ENCODE data around the gene CERKL.

The CERKL gene

DNA sequence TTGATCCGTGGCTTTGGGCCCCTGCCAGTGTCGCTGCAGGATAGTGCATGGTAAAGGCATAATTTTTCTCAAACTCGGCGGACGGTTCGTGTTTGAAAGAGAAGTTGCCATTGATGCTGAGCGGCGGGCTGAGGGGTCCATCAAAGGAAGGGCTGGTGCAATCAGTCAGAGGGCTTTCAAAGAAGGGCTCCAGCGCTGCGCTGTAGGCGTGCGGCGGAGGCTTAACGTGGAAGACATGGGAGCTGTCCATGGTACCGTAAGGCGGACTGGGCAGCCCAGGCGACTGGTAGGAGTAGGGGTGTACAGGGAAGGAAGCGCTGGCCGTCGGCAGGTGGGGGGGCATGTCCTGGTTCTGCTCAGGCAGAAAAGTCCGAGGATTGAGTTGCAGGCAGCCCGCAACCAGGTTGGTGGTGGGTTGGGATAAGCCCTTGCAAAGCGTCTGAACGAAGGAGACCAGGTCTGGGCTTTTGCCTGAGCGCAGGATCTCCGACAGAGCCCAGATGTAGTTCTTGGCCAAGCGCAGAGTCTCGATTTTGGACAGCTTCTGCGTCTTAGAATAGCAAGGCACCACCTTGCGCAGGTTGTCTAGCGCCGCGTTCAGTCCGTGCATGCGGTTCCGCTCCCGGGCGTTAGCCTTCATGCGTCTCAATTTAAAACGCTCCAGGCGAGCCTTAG, 21.1 kb upstream of the CERKL start:
- peak; percentile 26 for DNase-seq (ENCODE audit: low spot score)

DNA sequence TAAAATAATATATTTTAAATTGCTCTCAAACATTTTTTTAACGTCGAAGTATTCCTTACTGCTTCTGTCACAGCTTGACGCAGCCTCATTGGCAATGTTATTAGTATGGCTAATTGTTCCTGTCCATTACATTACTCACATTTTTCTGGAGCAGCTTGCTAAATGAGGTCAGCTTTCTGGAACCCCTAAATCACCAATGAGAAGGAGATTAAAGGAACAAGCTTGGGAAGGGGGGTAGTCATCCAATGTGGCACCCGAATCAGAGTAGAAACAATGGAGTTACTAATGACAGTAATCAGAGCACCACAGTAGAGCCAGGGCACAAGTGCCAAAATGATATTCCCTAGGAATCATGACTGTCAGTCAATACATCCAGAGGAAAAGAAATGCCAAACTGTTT, 18.3 kb upstream of the CERKL start:
- DNase-seq (ENCODE audit: low spot score) = no peak

DNA sequence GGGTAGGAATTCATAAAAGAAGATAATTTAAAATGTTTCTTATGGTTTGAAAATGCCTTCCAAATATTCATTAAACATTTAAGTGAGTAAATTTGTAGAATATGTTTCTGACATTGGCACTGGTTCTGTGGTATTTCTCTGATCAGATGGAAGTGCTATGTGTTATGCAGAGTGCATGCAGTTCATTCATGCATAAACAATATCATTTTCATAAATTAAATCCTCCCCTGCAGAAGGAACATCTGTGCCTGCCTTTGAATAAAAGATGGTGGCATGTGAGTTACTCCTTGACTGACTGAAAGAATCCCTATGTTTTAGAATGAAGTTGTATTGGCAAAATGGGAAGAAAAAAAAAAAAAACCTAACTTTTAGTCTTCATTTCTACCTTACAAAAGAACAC, 17.6 kb upstream of the CERKL start:
- DNase-seq (ENCODE audit: low spot score) = no peak

DNA sequence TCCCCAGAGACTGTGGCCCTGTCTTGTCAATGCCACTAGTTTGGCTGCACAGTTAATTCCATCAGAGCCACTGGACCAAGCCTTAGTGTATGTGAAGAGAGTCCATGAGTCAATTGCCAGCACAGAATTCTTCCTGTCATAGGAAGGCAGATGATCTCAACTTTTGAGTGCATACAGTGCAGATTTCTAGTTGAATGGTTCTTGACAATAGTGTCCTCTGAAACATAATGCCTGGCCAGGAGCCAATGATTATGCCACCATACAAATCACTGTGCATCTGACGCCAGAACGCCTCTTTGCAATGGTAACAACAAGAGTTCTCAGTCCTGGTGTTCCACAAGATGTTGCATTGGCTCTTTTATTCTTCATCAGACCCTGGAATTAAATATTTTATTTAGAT, 16.3 kb upstream of the CERKL start:
- DNase-seq (ENCODE audit: low spot score) = no peak

DNA sequence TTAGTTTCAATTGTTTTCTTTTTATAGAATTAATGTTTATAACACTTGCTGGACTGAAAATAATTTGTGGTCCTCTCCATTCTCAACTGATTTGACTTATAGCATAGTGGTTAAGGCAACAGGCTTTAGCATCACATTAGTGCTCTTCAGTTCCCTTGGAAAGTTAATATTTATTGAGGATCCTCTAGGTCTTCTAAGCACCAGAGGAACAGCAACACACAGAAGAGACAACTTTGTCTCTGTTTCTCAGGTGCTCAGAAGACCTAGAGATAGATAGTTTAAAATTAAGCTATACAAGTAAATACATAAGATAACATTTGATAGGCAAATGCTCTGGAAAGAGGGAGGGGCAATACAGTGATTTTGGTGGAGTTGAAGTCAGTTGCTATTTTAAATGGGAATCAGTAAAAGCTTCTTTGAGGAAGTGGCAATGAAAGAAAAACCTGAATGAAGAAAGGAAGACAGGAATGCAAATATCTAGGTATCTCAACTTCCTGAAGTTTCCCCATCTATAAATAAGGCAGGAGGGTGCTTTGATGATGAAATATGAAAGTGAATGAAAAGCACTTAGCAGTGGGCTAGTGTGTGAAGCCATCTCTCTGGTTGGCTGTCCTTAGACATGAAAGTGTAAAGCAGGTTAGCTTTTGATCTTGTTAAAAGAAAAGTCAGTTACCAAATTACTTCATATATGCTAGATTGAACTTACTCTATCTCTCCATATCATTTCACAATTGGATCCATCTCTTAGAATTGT, 15.5 kb upstream of the CERKL start:
- no peak for DNase-seq (ENCODE audit: low spot score)

DNA sequence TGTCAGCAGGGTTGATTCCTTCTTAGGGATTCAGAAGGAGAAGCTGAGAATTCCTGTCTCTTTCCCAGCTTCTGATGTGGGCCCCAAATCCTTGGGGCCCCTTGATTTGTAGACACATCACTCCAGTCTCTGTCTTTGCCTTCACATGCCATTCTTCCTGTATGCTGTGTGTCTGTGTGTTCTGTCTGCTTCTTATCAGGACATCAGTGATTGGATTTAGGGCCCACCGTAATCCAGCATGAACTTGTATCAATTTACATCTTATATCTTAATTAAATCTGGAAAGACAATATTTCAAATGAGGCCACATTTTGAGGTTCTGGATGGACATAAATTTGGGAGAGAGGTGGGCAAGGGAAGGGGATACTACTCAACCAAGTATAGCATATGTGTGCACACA, 13.7 kb upstream of the CERKL start:
- no peak for DNase-seq (ENCODE audit: low spot score)

DNA sequence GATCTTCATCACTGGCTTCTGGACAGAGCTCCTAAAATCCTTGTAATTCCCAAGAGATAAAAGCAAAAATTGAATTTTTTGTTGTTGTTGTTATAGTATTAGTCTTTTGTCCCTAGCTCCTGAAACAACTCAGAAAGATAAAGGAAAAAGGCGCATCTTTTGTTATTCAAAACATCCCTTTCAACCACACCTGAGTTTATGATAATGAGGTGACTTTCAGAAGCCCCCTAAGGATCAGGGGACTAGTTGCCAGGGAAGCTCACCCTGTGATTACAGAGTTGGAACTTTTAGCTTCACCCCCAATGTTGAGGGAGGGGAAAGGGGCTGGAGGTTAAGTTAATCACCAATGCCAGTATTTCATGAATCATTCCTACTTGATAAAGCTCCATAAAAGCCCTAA, 10.3 kb upstream of the CERKL start:
- DNase-seq (ENCODE audit: low spot score) = no peak

DNA sequence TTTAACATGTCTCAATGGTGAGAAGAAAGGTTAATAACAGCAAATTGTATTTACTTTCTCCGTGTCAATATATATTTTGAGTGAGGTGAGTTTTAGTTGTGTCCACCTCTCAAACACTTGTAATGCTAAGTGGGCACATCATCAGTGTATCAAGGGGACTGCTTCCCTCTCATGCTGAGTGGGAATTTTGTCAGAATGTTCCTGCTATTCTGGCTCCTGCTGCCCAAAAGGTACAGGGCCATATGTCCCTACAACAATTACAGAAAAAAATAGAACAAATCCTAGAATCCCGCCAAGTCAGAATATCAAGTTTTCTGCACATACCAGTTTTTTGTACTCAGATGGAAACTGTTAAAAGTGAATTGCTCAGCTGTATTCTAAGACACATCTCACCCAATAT, 5.4 kb upstream of the CERKL start:
- no peak for DNase-seq (ENCODE audit: low spot score)

DNA sequence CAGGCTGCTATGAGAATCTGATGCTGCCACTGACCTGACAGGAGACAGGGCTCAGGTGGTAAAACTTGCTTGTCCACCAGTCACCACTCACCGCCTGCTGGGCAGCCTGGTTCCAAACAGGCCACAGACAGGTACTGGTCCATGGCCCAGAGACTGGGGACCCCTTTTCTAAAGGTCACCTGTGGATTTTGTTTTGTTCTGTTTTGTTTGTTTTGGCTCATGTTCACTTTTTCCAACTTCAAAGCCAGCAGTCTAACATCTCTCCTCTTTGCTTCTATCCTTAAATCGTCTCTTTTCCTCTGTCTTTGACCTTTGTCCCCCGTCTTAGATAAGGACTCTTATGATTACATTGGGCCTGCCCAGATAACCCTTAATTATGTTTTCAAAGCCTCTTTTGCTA, 3.3 kb upstream of the CERKL start:
- DNase-seq (ENCODE audit: low spot score) = no peak

DNA sequence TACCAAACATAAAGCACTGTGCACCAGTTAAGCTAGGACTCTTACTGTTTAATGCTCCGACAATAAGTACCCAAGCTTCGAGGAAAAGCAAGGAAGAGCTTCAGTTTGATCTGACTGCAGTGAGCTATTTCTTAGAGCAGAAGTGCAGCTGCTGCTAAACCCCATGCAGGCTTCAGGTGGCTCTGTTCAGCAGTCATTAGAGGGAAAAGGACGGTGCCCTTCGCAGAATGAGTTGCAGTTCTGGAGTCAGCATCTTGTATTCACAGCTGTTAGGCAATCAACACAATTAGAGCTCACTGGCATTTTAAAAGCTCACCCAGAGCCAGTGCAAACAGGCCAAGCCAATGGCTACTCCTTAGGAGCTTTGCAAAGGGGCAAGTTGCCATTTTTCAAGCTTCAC, 1.5 kb upstream of the CERKL start:
- no peak for DNase-seq (ENCODE audit: low spot score)

DNA sequence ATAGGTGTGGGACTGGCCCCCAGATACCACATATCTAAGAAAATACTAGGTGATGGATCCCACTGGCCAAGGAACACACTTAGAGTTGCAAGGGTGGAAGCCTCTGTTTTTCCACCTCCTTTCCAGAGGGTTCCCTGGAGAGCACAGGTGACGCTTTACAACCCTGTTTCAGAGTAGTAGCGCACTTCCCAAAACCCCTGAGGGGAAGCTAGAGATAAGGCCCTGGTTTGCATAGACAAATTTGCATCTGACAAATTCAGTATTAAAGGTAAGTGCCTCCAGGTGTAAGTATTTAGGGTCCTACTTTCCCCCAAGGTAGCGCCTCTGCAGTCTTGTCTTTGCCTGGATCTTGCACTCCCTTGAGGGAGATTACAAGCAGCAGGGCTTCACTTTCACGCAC, 474 bp upstream of the CERKL start:
- DNase-seq (ENCODE audit: low spot score) = no peak

DNA sequence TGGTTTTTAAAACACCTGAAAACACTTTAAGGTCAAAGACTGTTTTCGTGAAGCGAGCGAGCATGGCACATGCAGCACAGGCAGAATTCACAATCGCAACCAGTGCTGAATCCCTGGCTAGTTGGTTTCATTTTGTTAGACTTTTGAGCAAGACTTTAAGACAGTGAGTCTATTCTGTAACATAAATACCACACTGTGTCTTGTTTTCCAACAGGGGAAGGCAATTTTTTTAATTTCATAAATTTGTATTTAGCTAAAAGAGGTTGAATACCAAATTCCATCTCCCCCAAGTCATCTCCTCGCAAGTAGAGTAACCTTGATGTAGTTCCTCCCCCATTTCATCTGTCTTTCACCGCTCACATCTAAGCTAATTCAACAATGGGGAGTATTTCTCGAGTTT, 1.4 kb downstream of the CERKL start:
- DNase-seq (ENCODE audit: low spot score) = no peak

DNA sequence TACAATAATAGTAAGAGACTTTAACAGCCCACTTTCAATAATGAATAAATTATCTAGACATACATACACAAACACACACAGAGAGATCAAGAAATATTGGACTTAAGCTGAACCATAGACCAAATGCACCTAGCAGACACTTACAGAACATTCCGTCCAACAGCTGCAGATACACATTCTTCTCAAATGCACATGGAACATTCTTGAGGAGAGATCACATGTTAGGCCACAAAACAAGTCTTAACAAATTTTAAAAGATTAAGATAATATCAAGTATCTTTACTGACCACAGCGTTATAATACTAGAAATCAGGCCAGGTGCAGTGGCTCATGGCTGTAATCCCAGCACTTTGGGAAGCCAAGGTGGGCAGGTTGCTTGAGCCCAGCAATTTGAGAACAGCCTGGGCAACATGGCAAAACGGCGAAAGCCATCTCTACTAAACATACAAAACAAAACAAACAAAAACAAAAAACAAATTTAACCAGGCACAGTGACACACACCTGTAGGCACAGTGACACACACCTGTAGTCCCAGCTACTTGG, 7.4 kb downstream of the CERKL start:
- no peak for DNase-seq (ENCODE audit: low spot score)

DNA sequence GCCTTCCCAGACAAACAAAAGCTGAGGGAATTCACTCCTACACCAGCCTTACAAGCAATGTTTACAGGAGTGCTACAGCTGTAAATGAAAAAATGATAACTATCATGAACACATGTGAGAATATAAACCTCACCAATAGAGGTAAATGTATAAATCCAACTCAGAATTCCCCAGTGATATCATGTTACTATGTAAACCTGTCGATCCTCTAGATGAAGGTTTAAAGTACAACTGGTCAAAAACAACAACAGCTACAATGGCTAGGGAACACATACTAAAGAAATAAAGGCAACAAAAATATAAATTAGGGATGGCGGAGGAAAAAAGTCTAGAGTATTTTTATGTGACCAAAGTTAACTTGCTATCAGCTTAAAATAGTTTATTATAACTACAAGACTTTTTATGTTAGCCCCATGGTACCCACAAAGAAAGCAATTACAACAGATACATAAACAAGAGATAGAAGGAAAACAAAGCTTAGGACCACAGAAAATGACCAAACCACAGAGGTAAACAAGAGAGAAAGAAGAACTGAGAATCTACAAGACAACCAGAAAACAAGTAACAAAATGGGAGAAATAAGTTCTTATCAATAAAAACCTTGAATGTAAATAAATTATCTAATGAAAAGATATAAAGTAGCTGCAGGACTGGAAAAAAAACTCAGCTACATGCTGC, 8.3 kb downstream of the CERKL start:
- DNase-seq (ENCODE audit: low spot score) = no peak

DNA sequence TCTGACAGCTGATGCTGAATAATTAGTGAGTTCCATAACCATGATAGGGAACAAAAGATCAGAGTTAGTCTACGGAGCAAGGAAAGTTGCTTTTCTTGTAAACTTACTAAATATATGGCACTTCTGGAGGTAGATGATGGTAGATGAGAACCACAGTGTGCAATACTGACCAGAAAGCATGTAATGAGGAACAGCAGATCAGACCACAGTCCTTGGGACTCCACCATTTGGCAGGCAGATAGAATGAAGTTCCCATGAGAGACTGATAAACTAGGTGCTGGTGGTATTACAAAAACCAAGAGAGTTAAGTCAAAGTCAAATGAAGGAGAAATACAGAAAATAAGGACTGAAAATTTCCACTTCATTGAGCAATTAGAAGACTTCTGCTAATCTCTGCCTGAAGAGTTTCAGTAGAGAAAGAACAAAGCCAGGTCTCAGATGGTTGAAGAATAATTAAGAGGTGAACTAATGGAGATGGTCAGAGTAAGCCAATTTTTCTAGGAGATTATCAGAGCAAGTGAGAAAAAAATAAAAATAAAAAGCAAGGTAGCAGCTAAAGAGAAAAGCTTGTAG, 10.4 kb downstream of the CERKL start:
- DNase-seq (ENCODE audit: low spot score) = no peak

DNA sequence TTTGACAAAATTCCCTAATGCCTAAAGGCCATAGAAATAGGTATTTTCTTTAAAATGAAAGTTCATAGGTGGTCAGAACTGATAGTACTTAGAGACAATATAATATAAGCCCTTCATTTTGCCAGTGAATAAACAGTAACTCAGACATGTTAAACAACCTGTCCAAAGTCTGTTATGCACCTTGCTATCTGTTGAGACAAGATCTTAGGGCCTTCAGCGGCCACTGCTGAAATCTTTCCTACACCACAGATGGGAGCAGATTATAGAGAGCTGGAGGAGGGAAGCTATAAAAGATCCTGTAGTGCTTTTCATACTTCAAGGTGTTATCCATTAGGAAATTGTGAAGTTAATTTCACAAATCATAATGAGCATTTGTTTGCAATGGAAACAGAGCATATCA, 13.8 kb downstream of the CERKL start:
- no peak for DNase-seq (ENCODE audit: low spot score)

DNA sequence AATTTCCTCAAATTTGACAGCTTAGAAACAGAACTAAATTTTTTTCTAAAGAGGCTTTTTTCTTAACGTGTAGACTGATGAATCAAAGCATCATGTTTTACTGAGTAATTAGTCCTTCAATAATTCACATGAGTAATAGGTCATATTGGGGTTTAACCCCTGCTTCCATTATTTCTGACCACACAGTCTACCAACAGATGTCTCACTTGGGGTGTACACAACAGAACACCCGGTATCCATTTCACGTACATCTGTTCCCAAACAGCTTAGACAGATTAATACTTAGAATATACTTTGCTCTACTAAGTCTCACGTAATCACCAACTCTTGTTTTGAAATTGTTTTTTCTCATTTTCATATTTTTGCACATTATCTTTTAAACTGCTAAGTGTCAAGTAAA, 14.8 kb downstream of the CERKL start:
- no peak for DNase-seq (ENCODE audit: low spot score)

DNA sequence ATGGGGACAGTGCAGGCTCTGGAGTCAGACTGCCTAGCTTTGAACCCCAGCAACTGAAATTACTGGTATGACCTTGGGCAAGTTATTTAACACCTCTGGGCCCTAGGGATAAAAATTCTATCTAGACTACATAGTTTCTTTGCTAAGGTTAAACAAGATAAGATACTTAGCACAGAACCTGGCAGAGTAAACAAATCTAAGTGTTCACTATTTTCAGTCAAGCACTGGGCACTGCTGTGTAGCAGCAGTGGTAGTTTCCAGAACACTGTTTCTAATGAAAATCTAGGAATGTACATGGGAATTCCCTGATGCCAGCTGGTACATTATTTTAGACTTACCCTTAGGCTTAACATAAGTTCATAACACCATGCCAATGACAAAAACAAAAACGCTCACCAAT, 17.2 kb downstream of the CERKL start:
- no peak for DNase-seq (ENCODE audit: low spot score)

DNA sequence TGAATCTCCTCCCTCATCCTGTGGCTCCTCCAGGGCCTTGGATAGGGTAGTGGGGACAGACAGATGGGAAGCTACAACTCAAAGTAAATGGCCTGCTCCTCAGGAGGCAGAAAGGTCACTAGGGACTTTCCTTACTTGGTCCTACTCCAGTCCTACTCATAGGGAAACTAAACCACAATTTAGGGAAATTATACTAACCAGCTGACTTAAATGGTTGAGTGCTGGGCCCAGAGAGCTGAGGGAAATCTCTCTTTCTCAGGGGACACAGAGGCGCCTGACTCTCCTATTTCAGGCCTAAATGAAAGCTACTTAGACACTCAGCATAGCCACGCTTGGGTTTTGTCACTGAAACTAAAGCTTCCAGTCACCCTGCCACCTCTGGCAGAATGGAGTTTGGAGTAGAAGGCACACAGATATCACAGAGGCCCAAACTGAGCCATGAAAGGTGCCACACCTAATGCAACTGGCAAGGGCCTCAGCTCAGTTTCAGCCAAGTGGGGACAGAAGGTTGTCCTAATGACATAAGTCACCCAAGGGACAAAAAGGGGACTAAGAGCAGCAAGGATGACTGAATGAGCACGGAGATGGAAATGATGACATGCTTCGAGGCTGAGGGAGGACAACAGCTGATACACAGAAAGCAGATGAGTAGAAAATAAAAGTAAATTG, 24.0 kb downstream of the CERKL start:
- DNase-seq (ENCODE audit: low spot score) = no peak

DNA sequence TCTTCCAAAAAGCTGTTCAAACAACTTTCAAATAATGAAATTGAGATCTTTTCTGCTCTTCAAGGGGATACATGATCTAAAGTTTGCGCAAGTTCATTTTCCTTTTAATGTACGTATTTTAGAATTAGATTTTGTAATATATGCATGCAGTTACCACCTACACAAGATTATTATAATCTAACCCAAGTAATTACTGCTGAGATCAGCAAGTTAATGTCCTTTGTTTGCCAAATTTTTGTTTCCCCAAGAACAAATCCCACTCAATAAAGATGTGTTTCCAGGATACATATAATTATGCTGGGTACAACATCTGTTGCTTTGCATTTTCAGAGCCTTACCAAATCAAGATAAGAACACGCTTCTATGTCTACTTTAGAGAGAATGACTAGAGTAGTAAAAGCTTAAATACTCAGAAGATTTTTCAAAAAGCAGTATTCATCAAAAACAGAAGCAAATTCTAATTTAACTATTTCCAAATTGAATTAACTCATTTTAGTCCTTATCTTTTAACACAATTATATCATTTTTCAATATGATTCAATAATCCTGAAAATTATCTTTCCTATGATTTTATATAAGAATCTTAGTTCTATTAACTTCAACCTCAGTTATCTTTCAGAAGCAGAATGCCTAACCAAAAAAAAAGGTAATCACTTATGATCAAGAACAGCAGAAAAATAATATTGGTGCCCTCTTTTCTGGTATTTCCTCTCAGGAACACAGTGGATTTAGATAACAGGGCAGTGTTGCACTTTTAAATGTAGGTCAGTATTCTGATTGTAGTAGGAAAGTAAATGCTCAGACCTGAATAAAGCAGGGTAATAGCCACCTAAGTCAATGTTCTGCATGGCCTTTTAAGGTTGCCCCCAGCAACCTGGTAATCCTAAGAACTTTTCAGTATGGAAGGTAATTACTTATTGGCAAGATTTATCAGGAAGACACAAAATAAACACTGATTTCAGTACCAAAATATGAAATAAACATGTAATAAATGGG, 28.0 kb downstream of the CERKL start:
- DNase-seq (ENCODE audit: low spot score) = no peak

DNA sequence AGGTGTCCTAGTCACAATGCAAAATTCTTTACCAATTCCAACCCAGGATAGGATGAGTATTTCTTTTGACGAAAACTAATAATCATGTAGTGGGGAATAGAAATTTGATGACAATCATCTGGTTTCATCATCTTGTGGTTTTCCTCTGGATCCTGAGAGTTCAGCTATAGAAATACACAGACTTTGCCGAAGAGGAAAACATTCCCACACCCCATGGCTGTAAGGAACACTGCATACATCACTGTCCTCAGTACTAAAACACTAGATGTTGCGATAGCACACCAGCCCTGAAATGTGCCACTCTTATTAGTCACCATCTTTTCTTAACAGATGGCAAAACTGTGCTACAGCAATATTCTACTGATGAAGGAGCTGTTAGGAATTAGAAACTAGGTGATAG, 29.4 kb downstream of the CERKL start:
- DNase-seq (ENCODE audit: low spot score) = no peak
